Endothelial cell of umbilical vein (primary cell): ENCODE data around the gene TLCD4. TPM values are rescaled to one million over a fixed set of nuclear protein-coding genes. Genes with fewer than 3 reads are reported as not detected.

Experiments
- BruUV-seq: library from RNA; stranded (reverse); fragments of 400-500 nt; replicated peaks from 2 replicates; lab custom pipeline; 2021; lab: Mats Ljungman, UMichigan
- CTCF ChIA-PET: fragments of 300-600, 350-600 bp; sonication (Branson Sonifier 250); formaldehyde crosslinking; loops from one replicate; lab custom pipeline; 2021; ENCODE audit warnings: antibody characterized with exemption, inconsistent platforms; lab: Charles Lee
- POLR2A ChIA-PET: fragments of 300-600, 350-600 bp; sonication (Branson Sonifier 250); formaldehyde crosslinking; loops from one replicate; lab custom pipeline; 2021; ENCODE audit warnings: antibody characterized with exemption, inconsistent platforms; lab: Charles Lee
- DNase-seq: peaks from one replicate; pipeline ENCODE4 v3.0.0-alpha.2; 2011; ENCODE audit warnings: low read depth, low spot score
- FAIRE-seq: peaks from 2 replicates; lab custom pipeline; 2011; peaks lifted over from hg19 to GRCh38; lab: Jason Lieb, UNC
- H2AFZ ChIP-seq: 2 replicates; pipeline ENCODE4 v1.6.0; 2012; ENCODE audit warnings: low read depth, low read length, control low read depth, inconsistent platforms
- H3K27ac ChIP-seq: 2 replicates; pipeline ENCODE4 v1.5.1; 2011; ENCODE audit warnings: low read depth, mild to moderate bottlenecking, control low read depth, low read length, moderate library complexity; ENCODE audit not compliant: insufficient read depth
- H3K27me3 ChIP-seq, 2 experiments: 2 replicates each; pipeline versions ENCODE4 v1.6.0 to v1.6.1; 2011; ENCODE audit warnings: low read length in 2 of 2, mixed read lengths in 1 of 2; ENCODE audit not compliant: control insufficient read depth in 2 of 2, insufficient read depth in 2 of 2
- H3K36me3 ChIP-seq, 2 experiments: 2 replicates in 1 of 2; 3 replicates in 1 of 2; pipeline ENCODE4 v1.5.1; 2011; ENCODE audit warnings: low read length in 2 of 2, mild to moderate bottlenecking in 1 of 2, moderate library complexity in 1 of 2; ENCODE audit not compliant: control insufficient read depth in 2 of 2, insufficient read depth in 2 of 2; ENCODE audit errors: extremely low read depth in 1 of 2
- H3K4me1 ChIP-seq: 3 replicates; pipeline ENCODE4 v1.5.1; 2011; ENCODE audit warnings: mild to moderate bottlenecking, low read length; ENCODE audit not compliant: control insufficient read depth, insufficient read depth; ENCODE audit errors: extremely low read depth
- H3K4me2 ChIP-seq: 2 replicates; pipeline ENCODE4 v1.6.1; 2011; ENCODE audit warnings: low read length, control low read depth, mixed read lengths; ENCODE audit not compliant: insufficient read depth
- H3K4me3 ChIP-seq, 3 experiments: fragments of 200-600 bp in 1 of 3; sonication (generic), shearing (Covaris generic) in 1 of 3; replicated peaks in 1 of 3; 2 replicates each; pipeline ENCODE4 v1.5.1; 2011 to 2016; ENCODE audit warnings: control low read depth in 3 of 3, low read length in 3 of 3, mild to moderate bottlenecking in 2 of 3, inconsistent platforms in 1 of 3, low read depth in 1 of 3, moderate library complexity in 1 of 3; ENCODE audit not compliant: insufficient read depth in 1 of 3
- H3K79me2 ChIP-seq: 2 replicates; pipeline ENCODE4 v1.6.0; 2012; ENCODE audit warnings: low read length, inconsistent platforms; ENCODE audit not compliant: control insufficient read depth, insufficient read depth
- H3K9ac ChIP-seq: replicated peaks from 2 replicates; pipeline ENCODE3; 2011; ENCODE audit warnings: low read length, control low read depth; ENCODE audit not compliant: insufficient read depth; ENCODE audit errors: extremely low read depth
- H3K9me1 ChIP-seq: replicated peaks from 3 replicates; pipeline ENCODE4 v1.6.0; 2011; ENCODE audit warnings: mild to moderate bottlenecking, low read length; ENCODE audit not compliant: control insufficient read depth, insufficient read depth; ENCODE audit errors: extremely low read depth
- H3K9me3 ChIP-seq: replicated peaks from 2 replicates; pipeline ENCODE4 v1.5.1; 2012; ENCODE audit warnings: low read length, inconsistent platforms; ENCODE audit not compliant: control insufficient read depth, insufficient read depth
- H4K20me1 ChIP-seq: replicated peaks from 2 replicates; pipeline ENCODE3; 2011; ENCODE audit warnings: mild to moderate bottlenecking, low read length; ENCODE audit not compliant: control insufficient read depth, insufficient read depth; ENCODE audit errors: extremely low read depth
- FOS ChIP-seq: IDR thresholded peaks from 2 replicates; pipeline ENCODE4 v1.6.1; 2011; ENCODE audit warnings: mild to moderate bottlenecking, low read length, moderate library complexity, borderline replicate concordance; ENCODE audit not compliant: insufficient read depth
- GATA2 ChIP-seq: IDR thresholded peaks from 2 replicates; pipeline ENCODE4 v1.7.0; 2011; ENCODE audit warnings: low read depth, mild to moderate bottlenecking, moderate library complexity, mixed read lengths, low read length; ENCODE audit not compliant: insufficient read length, insufficient read depth
- MAX ChIP-seq: IDR thresholded peaks from 2 replicates; pipeline ENCODE4 v1.6.1; 2011; ENCODE audit not compliant: insufficient read depth, insufficient read length
- POLR2A ChIP-seq: IDR thresholded peaks from 2 replicates; pipeline ENCODE4 v1.6.1; 2012; ENCODE audit warnings: low read depth, mild to moderate bottlenecking, control low read depth, low read length
- POLR2AphosphoS5 ChIP-seq: IDR thresholded peaks from 2 replicates; pipeline ENCODE4 v1.6.1; 2012; ENCODE audit warnings: low read depth, mild to moderate bottlenecking, control low read depth, low read length, moderate library complexity; ENCODE audit not compliant: insufficient read depth
- dilution Hi-C: fragments of 300-500 bp; cut with MboI; formaldehyde crosslinking; loops from one replicate; pipeline ENCODE4 v1.15.0; 2019; ENCODE audit warnings: low sequenced_read_pairs; ENCODE audit not compliant: extremely low pct_ligation_motif_present
- intact Hi-C: fragments of 100-400 bp; cut with micrococcal nuclease; formaldehyde crosslinking; loops from one replicate; pipeline ENCODE4 v1.10.0; 2022
- polyA plus RNA-seq, 4 experiments: library from polyadenylated mRNA; depleted of rRNA in 3 of 4; stranded (reverse) in 3 of 4; unstranded in 1 of 4; fragments of >200 nt; gene quantifications; 2 replicates each; pipeline versions ENCODE4 v1.2.1 to v1.2.3, GENCODE V29; 2011 to 2012; ENCODE audit warnings: missing spikeins in 1 of 4
- total RNA-seq: library from RNA; stranded (reverse); gene quantifications from 2 replicates; pipeline ENCODE4 v1.2.3, GENCODE V29; 2021

The TLCD4 gene
- total and polyA plus RNA-seq, 2 donors (not counting 3 experiments of a cell fraction or from before 2014, with no cell fraction given), result 0.11 to 0.51 TPM

- DNase-seq (no peak), FAIRE-seq (no peak)
- Histone ChIP-seq H3K9me1 (no peaks in the 10 kb centered on the region), H3K9ac (no peak overlapping the region), H4K20me1 (no peaks in the 10 kb centered on the region), H3K9me3 (no peaks in the 10 kb centered on the region), H3K79me2 (no peaks in the 10 kb centered on the region), H2AFZ (no peak overlapping the region), H3K36me3 (no peaks in the 10 kb centered on the region), H3K27ac (no peak overlapping the region), H3K4me1 (no peaks in the 10 kb centered on the region), H3K27me3 (peaks cover 6 to 8% of the 10 kb centered on the region in 2 experiments), H3K4me3 (no peak overlapping the region), H3K4me2 (no peak overlapping the region)
- TF ChIP-seq FOS (no peak), MAX (no peak), POLR2AphosphoS5 (no peak)
- CTCF ChIA-PET, result no interaction called here
- dilution Hi-C loops, result no loop called here
- BruUV-seq, result no TSS peak
- intact Hi-C loops, result no loop called here
- POLR2A ChIA-PET, result no interaction called here
Observed at GRCh38 chr1:95108792-95109191, 8.4 kb upstream of the TLCD4 start.

GRCh38 chr1:95111014-95111413, 6.1 kb upstream of the TLCD4 start:
- BruUV-seq, result no TSS peak
- Histone ChIP-seq H3K36me3 (no peaks in the 10 kb centered on the region), H3K9me3 (no peaks in the 10 kb centered on the region), H3K4me1 (no peaks in the 10 kb centered on the region), H2AFZ (no peak overlapping the region), H3K4me3 (no peak overlapping the region), H4K20me1 (no peaks in the 10 kb centered on the region), H3K27me3 (peaks cover 8 to 12% of the 10 kb centered on the region in 2 experiments), H3K79me2 (no peaks in the 10 kb centered on the region), H3K4me2 (no peak overlapping the region), H3K9ac (no peak overlapping the region), H3K27ac (no peak overlapping the region), H3K9me1 (no peaks in the 10 kb centered on the region)
- DNase-seq (no peak), FAIRE-seq (no peak)
- dilution Hi-C loops, result no loop called here
- CTCF ChIA-PET, result no interaction called here
- POLR2A ChIA-PET, result no interaction called here
- intact Hi-C loops, result loop anchor here (10.0 kb wide), 1 partner anchor 124 kb away; the partner anchor contains the start of gene RWDD3
- TF ChIP-seq FOS (no peak), MAX (no peak), POLR2A (no peak), POLR2AphosphoS5 (no peak), GATA2 (no peak)
